Measurements from ENCODE around the gene UNC93B1. TPM values are rescaled to one million over a fixed set of nuclear protein-coding genes. Genes with fewer than 3 reads are reported as not detected.

The UNC93B1 gene
- total RNA-seq, 1 experiment from 2014 or later, result 14.7 TPM

- Mint-ChIP-seq H3K27me3 (ENCODE audit: insufficient read depth, unreplicated experiment) (no peaks in the 10 kb centered on the region), H3K4me3 (ENCODE audit: unreplicated experiment) (peak overlapping the region; percentile 88), H3K4me1 (ENCODE audit: insufficient read depth, unreplicated experiment) (peaks cover 58% of the 10 kb centered on the region), H3K9me3 (ENCODE audit: unreplicated experiment) (no peaks in the 10 kb centered on the region), H3K36me3 (ENCODE audit: insufficient read depth, unreplicated experiment) (peaks cover 13% of the 10 kb centered on the region), H3K27ac (ENCODE audit: low read depth, unreplicated experiment) (peak overlapping the region; percentile 89)
- BruUV-seq (replicated peaks), result TSS peak; percentile 35
- intact Hi-C loops (cut with micrococcal nuclease), result no loop called here
- no peak for DNase-seq (ENCODE audit: unreplicated experiment)
- CTCF ChIA-PET, result interaction anchor here (0.5 to 3.9 kb wide), 7 partner anchors 9 to 201 kb away, joined by 3 to 34 read pairs (median 5); partner anchors contain the start of gene NDUFS8
- no peak for TF ChIP-seq CTCF (IDR thresholded peaks at IDR 0.05; ENCODE audit: unreplicated experiment)
- POLR2A ChIA-PET, result interaction anchor here (1.0 to 4.4 kb wide), 9 partner anchors 10 to 427 kb away, joined by 3 to 46 read pairs (median 4); partner anchors contain the start of genes GSTP1 and NDUFS8
These were observed 7.4 kb upstream of the UNC93B1 start for GRCh38 chr11:68011051-68011943.

GRCh38 chr11:68010090-68011041 is 6.5 kb upstream of the UNC93B1 start, which contains the start of gene ALDH3B1:
TSS of gene ALDH3B1 (plus strand) at chr11:68010327. CDS start at chr11:68015298, 4,971 bp downstream.
- no TSS peak for BruUV-seq (replicated peaks)
- CTCF ChIA-PET, result interaction anchor here (0.5 to 3.9 kb wide), 12 partner anchors 10 to 286 kb away, joined by 3 to 34 read pairs (median 4); partner anchors contain the start of genes CHKA and NDUFS8

GRCh38 chr11:68009391-68010089 is 5.6 kb upstream of the UNC93B1 start:
- Mint-ChIP-seq H3K27me3 (ENCODE audit: insufficient read depth, unreplicated experiment) (no peaks in the 10 kb centered on the region), H3K4me1 (ENCODE audit: insufficient read depth, unreplicated experiment) (peaks cover 47% of the 10 kb centered on the region), H3K27ac (ENCODE audit: low read depth, unreplicated experiment) (peak overlapping the region; percentile 89), H3K9me3 (ENCODE audit: unreplicated experiment) (no peaks in the 10 kb centered on the region), H3K36me3 (ENCODE audit: insufficient read depth, unreplicated experiment) (peaks cover 6% of the 10 kb centered on the region), H3K4me3 (ENCODE audit: unreplicated experiment) (peak overlapping the region; percentile 88)
- DNase-seq (ENCODE audit: unreplicated experiment), result peak; percentile 61
- ChIA-PET CTCF (interaction anchor here (0.6 to 3.9 kb wide), 10 partner anchors 11 to 247 kb away, joined by 3 to 34 read pairs (median 6); partner anchors contain the start of genes CHKA and NDUFS8), POLR2A (interaction anchor here (0.6 to 4.4 kb wide), 18 partner anchors 12 to 529 kb away, joined by 3 to 46 read pairs (median 4); partner anchors contain the start of gene NDUFS8)
- intact Hi-C loops (cut with micrococcal nuclease), result loop anchor here (1.0 kb wide), 3 partner anchors 12 to 112 kb away; partner anchors contain the start of genes CHKA and NDUFS8
- peak; percentile 25 for TF ChIP-seq CTCF (IDR thresholded peaks at IDR 0.05; ENCODE audit: unreplicated experiment)
- no TSS peak for BruUV-seq (replicated peaks)

More at GRCh38 chr11:68010090-68011041, 6.5 kb upstream of the UNC93B1 start, which contains the start of gene ALDH3B1:
- intact Hi-C loops (cut with micrococcal nuclease), result no loop called here
- Mint-ChIP-seq H3K4me3 (ENCODE audit: unreplicated experiment) (peak within 1 kb of the TSS; percentile 88), H3K9me3 (ENCODE audit: unreplicated experiment) (no peaks in the 10 kb centered on the region), H3K36me3 (ENCODE audit: insufficient read depth, unreplicated experiment) (peaks cover 13% of the 10 kb centered on the region), H3K27ac (ENCODE audit: low read depth, unreplicated experiment) (peak within 1 kb of the TSS; percentile 89), H3K4me1 (ENCODE audit: insufficient read depth, unreplicated experiment) (peaks cover 54% of the 10 kb centered on the region), H3K27me3 (ENCODE audit: insufficient read depth, unreplicated experiment) (no peaks in the 10 kb centered on the region)
- POLR2A ChIA-PET, result interaction anchor here (0.6 to 4.4 kb wide), 19 partner anchors 11 to 530 kb away, joined by 3 to 46 read pairs (median 3); partner anchors contain the start of genes GSTP1, LRP5 and NDUFS8
- DNase-seq (ENCODE audit: unreplicated experiment), result peak; percentile 95
- no peak for TF ChIP-seq CTCF (IDR thresholded peaks at IDR 0.05; ENCODE audit: unreplicated experiment)
